Activated CD8-positive, alpha-beta memory T cell treated with anti-CD3 and anti-CD28 coated beads, Interleukin-2, amount 50 U/mL, for 4 hours (primary cell): ENCODE results near the gene LRRTM3.

ENCODE experiments used
- DNase-seq: peaks from one replicate; pipeline ENCODE4 v3.0.0-alpha.2; 2020

Gene LRRTM3

DNA sequence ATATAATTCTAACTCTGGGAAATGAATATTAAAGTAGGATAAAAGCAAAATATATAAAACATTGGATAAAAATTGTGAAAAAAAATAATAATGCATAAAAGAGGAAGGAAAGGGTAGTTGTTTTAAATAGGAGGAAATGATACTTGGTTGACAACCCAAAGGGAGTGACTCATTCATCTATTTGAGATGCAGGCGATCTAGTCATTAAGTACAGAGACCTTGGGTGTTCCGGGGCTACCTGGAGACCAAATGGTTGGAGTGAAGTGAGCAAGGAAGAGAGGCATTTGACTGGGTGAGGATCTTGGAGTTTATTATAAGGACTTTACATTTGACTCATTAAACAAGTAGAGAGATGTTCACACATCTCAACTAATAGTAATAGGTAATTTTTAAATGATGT, 111.0 kb downstream of the LRRTM3 start:
- no peak for DNase-seq

- no peak for DNase-seq
Observed at GRCh38 chr10:67043041-67043440, 117.2 kb downstream of the LRRTM3 start.

GRCh38 chr10:67045404-67045803, 119.6 kb downstream of the LRRTM3 start:
- DNase-seq = no peak

GRCh38 chr10:67046507-67046906, 120.7 kb downstream of the LRRTM3 start:
- DNase-seq = no peak

- DNase-seq = no peak
Observed at GRCh38 chr10:67049988-67050387, 124.2 kb downstream of the LRRTM3 start.

- no peak for DNase-seq
Observed at GRCh38 chr10:67050415-67050814, 124.6 kb downstream of the LRRTM3 start.

- DNase-seq = no peak
Observed at GRCh38 chr10:67072654-67073053, 146.8 kb downstream of the LRRTM3 start.

DNA sequence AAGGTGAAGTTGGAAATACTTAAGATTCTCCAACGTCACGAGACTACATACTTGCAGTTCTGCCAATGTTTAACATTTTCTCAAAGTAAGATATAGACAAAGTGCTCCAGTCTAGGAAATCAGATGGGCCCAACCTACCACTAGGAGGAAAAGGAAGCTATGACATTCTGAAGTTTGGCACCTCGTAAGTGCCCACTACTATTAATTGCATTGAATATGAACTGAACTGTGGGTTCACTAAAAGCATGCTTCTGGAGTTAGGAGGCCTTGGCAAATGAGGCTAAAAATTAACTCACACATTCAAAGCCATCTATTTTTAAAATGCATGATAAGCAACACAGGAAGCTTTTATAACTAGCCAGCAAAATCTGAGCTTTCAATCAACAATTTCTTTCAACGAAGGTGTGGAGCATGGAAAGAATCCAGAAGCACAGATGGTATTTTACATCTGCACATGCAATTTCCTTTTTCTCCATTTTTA, 149.7 kb downstream of the LRRTM3 start:
- no peak for DNase-seq

DNA sequence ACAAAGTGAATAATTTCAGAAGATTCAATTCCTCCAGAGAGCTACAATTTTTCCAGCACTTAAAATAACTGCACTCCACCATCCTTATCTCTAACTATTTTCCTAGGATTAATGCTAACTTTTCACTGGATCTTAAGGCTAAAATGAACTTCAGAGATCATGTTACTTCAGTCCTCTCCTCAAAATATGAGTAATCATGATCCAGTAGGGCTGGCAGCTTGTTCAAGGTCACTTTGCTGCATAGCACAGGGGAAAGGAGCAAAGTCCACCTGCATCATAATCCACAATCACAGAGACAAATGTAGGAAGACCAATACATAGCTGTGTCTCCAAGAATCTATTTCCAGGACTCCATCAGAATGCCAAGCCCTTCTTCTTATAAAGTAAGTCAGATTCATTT, 150.3 kb downstream of the LRRTM3 start:
- DNase-seq = no peak

DNA sequence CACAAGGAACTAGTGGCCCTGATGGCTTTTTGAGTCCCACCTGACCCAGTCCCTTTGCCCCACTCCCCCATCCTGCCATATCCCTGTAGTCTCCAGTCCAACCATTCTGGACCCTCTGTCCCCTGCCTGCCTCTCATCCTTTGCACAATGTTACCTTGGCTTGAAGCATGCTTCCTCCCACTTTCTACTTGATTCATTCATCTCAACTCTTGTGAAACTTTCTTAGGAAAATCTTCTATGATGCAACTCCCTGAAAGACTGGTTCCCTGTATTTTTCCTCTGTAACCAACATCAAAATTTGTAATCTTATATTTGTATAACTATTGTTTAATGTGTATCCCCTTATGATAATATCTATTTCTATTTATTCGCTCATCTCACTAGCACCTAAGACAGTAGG, 151.5 kb downstream of the LRRTM3 start:
- DNase-seq = no peak

DNA sequence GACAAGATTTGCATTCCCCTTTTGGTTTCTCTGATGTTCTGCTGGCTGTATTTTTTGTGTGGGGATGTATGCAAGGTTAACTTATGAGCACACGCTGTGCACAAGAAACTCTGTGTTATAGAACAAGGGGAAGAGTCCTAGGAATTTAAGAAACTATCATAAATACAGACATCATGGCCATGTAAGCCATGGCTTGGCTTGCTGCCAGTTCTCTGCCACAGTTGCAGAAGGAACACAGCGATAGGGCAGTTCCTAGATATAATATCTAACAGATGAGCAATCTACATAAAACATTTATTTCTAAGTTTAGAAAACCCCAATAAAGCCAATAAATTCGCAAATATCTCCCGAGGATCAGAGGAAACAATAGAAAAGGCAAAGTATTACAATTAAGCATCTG, 153.3 kb downstream of the LRRTM3 start:
- no peak for DNase-seq

- DNase-seq = no peak
Observed at GRCh38 chr10:67086327-67087134, 160.7 kb downstream of the LRRTM3 start.

DNA sequence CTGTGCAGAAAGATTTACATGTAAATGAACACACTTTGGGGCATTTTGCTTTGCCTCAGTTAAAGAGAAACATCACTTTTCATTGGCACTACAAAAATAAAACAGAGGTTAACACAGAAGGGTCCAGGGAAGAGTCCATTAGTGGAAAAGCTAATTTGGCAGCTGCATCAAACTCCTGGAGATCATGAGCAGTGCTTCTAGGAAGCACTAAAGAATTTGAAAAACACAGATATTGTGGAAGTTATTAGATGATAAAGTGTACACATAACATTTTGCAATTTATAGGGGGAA, 161.2 kb downstream of the LRRTM3 start:
- DNase-seq = no peak

GRCh38 chr10:67088036-67088435, 162.2 kb downstream of the LRRTM3 start:
- DNase-seq = no peak

- no peak for DNase-seq
Observed at GRCh38 chr10:67095531-67095930, 169.7 kb downstream of the LRRTM3 start.

- no peak for DNase-seq
Observed at GRCh38 chr10:67098461-67098860, 172.6 kb downstream of the LRRTM3 start.

GRCh38 chr10:67100951-67101350, 175.1 kb downstream of the LRRTM3 start:
- DNase-seq = no peak

GRCh38 chr10:67107670-67108069, 181.8 kb downstream of the LRRTM3 start:
- no peak for DNase-seq

DNA sequence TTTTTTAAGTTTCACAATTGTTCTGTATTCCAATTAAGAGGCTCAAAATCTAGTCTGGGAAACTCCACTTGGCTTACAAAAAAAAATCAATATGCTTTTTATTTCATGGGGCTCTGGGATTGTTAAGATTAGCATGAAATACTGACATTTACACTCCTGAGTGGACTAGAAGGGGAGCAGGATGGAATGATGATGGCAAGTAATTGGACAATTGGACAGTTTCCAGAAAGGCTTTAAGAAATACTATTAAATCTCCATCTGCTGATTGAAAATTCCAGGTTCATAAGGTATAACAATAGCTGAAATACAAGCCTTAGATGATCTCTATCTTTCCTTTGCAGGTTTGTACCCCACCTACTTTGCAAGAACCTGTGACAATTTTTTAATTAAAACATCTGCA, 184.4 kb downstream of the LRRTM3 start:
- no peak for DNase-seq

DNA sequence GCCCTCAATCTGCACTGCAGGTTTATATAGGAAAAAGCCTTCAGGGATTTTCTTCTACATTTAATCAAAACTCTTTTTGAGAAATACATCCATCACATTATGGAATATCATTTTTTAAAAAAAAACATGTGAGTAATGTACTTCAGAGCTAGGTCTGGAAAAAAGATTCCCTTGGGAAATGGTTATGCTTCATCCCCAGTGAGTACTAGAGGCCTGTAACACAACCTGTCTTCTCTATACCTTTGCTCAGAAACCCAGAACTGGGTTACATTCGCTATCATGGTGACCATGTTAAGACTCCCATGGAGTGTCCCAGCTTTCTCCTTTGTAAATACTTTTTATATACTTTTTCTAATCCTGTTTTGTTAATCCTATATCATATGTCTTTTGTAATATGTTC, 186.9 kb downstream of the LRRTM3 start:
- no peak for DNase-seq

GRCh38 chr10:67114945-67115344, 189.1 kb downstream of the LRRTM3 start:
- no peak for DNase-seq

GRCh38 chr10:67115972-67116371, 190.1 kb downstream of the LRRTM3 start:
- DNase-seq = no peak

DNA sequence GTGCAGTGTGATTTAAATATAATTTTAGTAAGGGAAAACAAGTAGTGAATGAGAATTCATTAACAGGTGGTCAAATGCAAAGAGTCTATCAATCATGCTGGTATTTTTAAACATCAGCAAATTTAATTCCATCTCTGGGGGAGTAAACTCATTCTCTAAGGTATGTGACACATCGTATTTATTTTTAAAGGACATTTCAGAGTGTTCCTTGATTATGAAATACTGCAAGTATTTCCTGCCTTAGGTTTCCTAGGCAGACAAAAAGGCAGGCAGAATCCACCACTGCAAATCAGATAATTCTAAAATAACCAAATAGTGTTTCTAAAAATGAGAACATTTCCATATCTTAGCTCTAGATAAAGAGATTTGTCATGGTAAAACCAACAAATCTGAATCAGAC, 193.8 kb downstream of the LRRTM3 start:
- DNase-seq = no peak

DNA sequence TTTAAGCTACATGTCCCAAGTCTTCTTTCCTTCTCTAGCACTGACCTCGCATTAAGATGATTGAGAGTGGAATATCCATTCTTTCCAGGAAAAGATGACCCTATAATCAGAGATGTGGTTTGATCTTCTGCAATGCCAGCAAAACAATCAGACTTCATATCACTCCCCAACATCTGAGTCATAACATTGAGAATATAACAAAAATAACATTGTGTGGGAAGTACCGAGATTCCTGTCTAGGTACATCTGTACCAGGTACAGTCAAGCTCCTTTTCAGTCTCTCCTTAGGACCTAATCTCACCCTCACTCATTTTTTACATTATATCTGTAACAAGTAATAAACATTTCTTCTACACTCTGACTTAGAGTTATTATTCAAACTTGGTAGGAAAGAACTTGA, 201.6 kb downstream of the LRRTM3 start:
- no peak for DNase-seq

DNA sequence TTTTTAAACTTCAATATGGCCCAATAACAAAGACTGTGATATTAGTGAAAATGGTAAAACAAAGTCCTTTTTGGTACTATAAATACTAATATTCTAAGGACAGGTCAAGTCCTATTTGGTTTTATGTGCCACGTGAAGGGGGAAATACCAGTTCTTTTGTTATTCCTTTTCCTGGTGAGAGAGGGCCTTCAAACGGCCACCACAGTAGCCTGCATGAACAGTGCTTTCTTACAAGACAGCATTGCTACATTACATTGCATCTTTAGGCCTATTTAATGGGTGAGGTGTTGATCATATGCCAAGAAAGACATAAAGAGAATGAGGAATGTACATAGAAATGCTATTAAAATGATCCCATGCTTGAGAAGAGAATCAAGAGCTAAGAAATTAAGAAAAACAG, 214.8 kb downstream of the LRRTM3 start:
- DNase-seq = no peak
